H1 (cell line): ENCODE data around the gene APOA4. TPM values are rescaled to one million over a fixed set of nuclear protein-coding genes. Genes with fewer than 3 reads are reported as not detected.

ENCODE experiments used
- BCL11A ChIP-seq, 2 experiments: IDR thresholded peaks; one replicate each; pipeline ENCODE4 v1.6.1; 2011; ENCODE audit warnings: low read depth in 2 of 2, low read length in 2 of 2, mild to moderate bottlenecking in 2 of 2
- CHD7 ChIP-seq: fragments of 300-600 bp; sonication (generic); IDR thresholded peaks from 2 replicates; pipeline ENCODE4 v1.7.1; 2012; ENCODE audit warnings: low read length, moderate library complexity, mild to moderate bottlenecking, inconsistent platforms; ENCODE audit not compliant: insufficient replicate concordance
- CTCF ChIP-seq, 3 experiments: IDR thresholded peaks; 1 replicate in 2 of 3; 2 replicates in 1 of 3; pipeline versions ENCODE4 v1.5.1 to v1.6.1; 2011; ENCODE audit warnings: low read length in 3 of 3, mild to moderate bottlenecking in 3 of 3, inconsistent platforms in 2 of 3, low read depth in 1 of 3, moderate library complexity in 1 of 3; ENCODE audit not compliant: insufficient read depth in 1 of 3; ENCODE audit errors: control extremely low read depth in 1 of 3
- HDAC2 ChIP-seq, 2 experiments: fragments of 300-600 bp in 1 of 2; sonication (generic) in 1 of 2; IDR thresholded peaks; 2 replicates each; pipeline ENCODE4 v1.6.1; 2011 to 2012; ENCODE audit warnings: low read depth in 2 of 2, low read length in 2 of 2, mild to moderate bottlenecking in 2 of 2, moderate library complexity in 2 of 2, borderline replicate concordance in 1 of 2, inconsistent platforms in 1 of 2
- JUND ChIP-seq: IDR thresholded peaks from 2 replicates; pipeline ENCODE4 v1.6.1; 2011; ENCODE audit warnings: mild to moderate bottlenecking, improper control_type of control experiment, low read length
- KDM4A ChIP-seq: IDR thresholded peaks from one replicate; pipeline ENCODE4 v1.7.1; 2012; ENCODE audit warnings: low read depth, mild to moderate bottlenecking, moderate library complexity, low read length, inconsistent platforms; ENCODE audit not compliant: severe bottlenecking
- POU5F1 ChIP-seq: IDR thresholded peaks from 2 replicates; pipeline ENCODE4 v1.6.1; 2011; ENCODE audit warnings: low read depth, mild to moderate bottlenecking, low read length, moderate library complexity
- SP4 ChIP-seq: IDR thresholded peaks from 2 replicates; pipeline ENCODE4 v1.6.1; 2012; ENCODE audit warnings: low read length, inconsistent platforms
- TCF12 ChIP-seq: IDR thresholded peaks from 2 replicates; pipeline ENCODE4 v1.6.1; 2011; ENCODE audit warnings: low read depth, mild to moderate bottlenecking, low read length
- YY1 ChIP-seq: IDR thresholded peaks from 2 replicates; pipeline ENCODE4 v1.6.1; 2011; ENCODE audit warnings: low read depth, mild to moderate bottlenecking, low read length
- polyA plus RNA-seq, 7 experiments: library from polyadenylated mRNA; depleted of rRNA in 3 of 7; stranded (reverse) in 5 of 7; unstranded in 2 of 7; fragments of >200 nt in 5 of 7; fragments of 200-250 nt in 2 of 7; gene quantifications; 1 replicate in 5 of 7; 2 replicates in 1 of 7; 4 replicates in 1 of 7; pipeline versions ENCODE4 v1.2.1 to v1.2.3, GENCODE V29; 2011 to 2013; ENCODE audit warnings: missing spikeins in 2 of 7, mixed read lengths in 2 of 7
- total RNA-seq: library from RNA; stranded (reverse); fragmentation: NEBNext Ultra II Directional; extraction: Animal tissue kit (Norgen Biotek cat#: 25700); gene quantifications from 2 replicates; pipeline ENCODE4 v1.2.1, GENCODE V29; 2021

The APOA4 gene
- total and polyA plus RNA-seq, 2 of the 8 experiments (the other 6 are each of a cell fraction or from before 2014, with no cell fraction given): not detected

- TF ChIP-seq CHD7 (no peak), JUND (no peak), POU5F1 (no peak), KDM4A (no peak), SP4 (no peak), CTCF (IDR thresholded peaks at IDR 0.05; ENCODE audit: control extremely low read depth in 1 of 3, insufficient read depth in 1 of 3, low read depth in 1 of 3, low read length in 3 of 3) (no peak), YY1 (no peak), BCL11A (IDR thresholded peaks at IDR 0.05; ENCODE audit: low read depth in 2 of 2, low read length in 2 of 2) (no peak), TCF12 (no peak), HDAC2 (IDR thresholded peaks at IDR 0.05; ENCODE audit: borderline replicate concordance in 1 of 2, low read depth in 2 of 2, low read length in 2 of 2) (no peak)
These were observed 22.5 kb downstream of the APOA4 start (continued) for GRCh38 chr11:116800610-116801009.
